GM23338 (cell line): ENCODE measurements around the gene SRGAP2B.
"Not testable (repeated sequence)": the region's sequence is repeated elsewhere in the genome, so short reads cannot be mapped to it uniquely, and the experiment has no call there.

Experiments
- CREB1 ChIP-seq: fragments of 250-450 bp; sonication (Bioruptor Pico); IDR thresholded peaks from 2 replicates; pipeline ENCODE4 v1.5.0; 2020; ENCODE audit warnings: low read depth, mild to moderate bottlenecking, moderate library complexity
- CTCF ChIP-seq, 2 experiments: fragments of 200-600 bp in 1 of 2; sonication (generic) in 1 of 2; conservative IDR thresholded peaks; 2 replicates each; pipeline versions ENCODE4 v1.5.1 to v1.6.1; 2016 to 2017; ENCODE audit warnings: antibody characterized with exemption in 2 of 2, low read depth in 2 of 2, mild to moderate bottlenecking in 2 of 2, moderate library complexity in 1 of 2
- EZH2 ChIP-seq: fragments of 200-600 bp; sonication (generic); IDR thresholded peaks from one replicate; pipeline ENCODE4 v1.8.0; 2017; ENCODE audit warnings: antibody characterized with exemption, mild to moderate bottlenecking, low read depth; ENCODE audit not compliant: unreplicated experiment
- EZH2phosphoT487 ChIP-seq: fragments of 200-600 bp; sonication (generic); IDR thresholded peaks from one replicate; pipeline ENCODE4 v1.8.1; 2018; ENCODE audit warnings: antibody characterized with exemption; ENCODE audit not compliant: unreplicated experiment
- JUNB ChIP-seq: IDR thresholded peaks from one replicate; pipeline ENCODE4 v1.6.1; 2016; ENCODE audit warnings: antibody characterized with exemption; ENCODE audit not compliant: unreplicated experiment
- NANOG ChIP-seq: IDR thresholded peaks from 2 replicates; pipeline ENCODE4 v1.6.1; 2016; ENCODE audit warnings: antibody characterized with exemption, borderline replicate concordance
- POLR2AphosphoS5 ChIP-seq: IDR thresholded peaks from 2 replicates; pipeline ENCODE4 v1.6.1; 2016; ENCODE audit warnings: antibody characterized with exemption, low read depth
- STAT1 ChIP-seq: IDR thresholded peaks from one replicate; pipeline ENCODE4 v1.6.1; 2016; ENCODE audit warnings: antibody characterized with exemption; ENCODE audit not compliant: unreplicated experiment
- ZNF114 ChIP-seq: fragments of 250-450 bp; sonication (Bioruptor Pico); IDR thresholded peaks from 2 replicates; pipeline ENCODE4 v1.5.0; 2020; ENCODE audit warnings: mild to moderate bottlenecking, moderate library complexity
- ZNF331 ChIP-seq: fragments of 250-450 bp; sonication (Bioruptor Pico); IDR thresholded peaks from 2 replicates; pipeline ENCODE4 v1.5.0; 2020; ENCODE audit warnings: low read depth, mild to moderate bottlenecking, moderate library complexity
- TF ChIP-seq, protein P1 (sequence below): IDR thresholded peaks from one replicate; pipeline ENCODE4 v1.6.1; 2018; ENCODE audit warnings: antibody characterized with exemption; ENCODE audit not compliant: unreplicated experiment
- TF ChIP-seq, protein P2 (sequence below): IDR thresholded peaks from 2 replicates; pipeline ENCODE4 v1.6.1; 2016; ENCODE audit warnings: antibody characterized with exemption

- not testable (repeated sequence) for TF ChIP-seq EZH2; CTCF (conservative IDR thresholded peaks at IDR 0.05; ENCODE audit: low read depth in 2 of 2); EZH2phosphoT487; CREB1 (CRISPR knock-in tag); ZNF114; POLR2AphosphoS5; JUNB; NANOG; ZNF331 (CRISPR knock-in tag); STAT1
- TF ChIP-seq, protein P1, sequence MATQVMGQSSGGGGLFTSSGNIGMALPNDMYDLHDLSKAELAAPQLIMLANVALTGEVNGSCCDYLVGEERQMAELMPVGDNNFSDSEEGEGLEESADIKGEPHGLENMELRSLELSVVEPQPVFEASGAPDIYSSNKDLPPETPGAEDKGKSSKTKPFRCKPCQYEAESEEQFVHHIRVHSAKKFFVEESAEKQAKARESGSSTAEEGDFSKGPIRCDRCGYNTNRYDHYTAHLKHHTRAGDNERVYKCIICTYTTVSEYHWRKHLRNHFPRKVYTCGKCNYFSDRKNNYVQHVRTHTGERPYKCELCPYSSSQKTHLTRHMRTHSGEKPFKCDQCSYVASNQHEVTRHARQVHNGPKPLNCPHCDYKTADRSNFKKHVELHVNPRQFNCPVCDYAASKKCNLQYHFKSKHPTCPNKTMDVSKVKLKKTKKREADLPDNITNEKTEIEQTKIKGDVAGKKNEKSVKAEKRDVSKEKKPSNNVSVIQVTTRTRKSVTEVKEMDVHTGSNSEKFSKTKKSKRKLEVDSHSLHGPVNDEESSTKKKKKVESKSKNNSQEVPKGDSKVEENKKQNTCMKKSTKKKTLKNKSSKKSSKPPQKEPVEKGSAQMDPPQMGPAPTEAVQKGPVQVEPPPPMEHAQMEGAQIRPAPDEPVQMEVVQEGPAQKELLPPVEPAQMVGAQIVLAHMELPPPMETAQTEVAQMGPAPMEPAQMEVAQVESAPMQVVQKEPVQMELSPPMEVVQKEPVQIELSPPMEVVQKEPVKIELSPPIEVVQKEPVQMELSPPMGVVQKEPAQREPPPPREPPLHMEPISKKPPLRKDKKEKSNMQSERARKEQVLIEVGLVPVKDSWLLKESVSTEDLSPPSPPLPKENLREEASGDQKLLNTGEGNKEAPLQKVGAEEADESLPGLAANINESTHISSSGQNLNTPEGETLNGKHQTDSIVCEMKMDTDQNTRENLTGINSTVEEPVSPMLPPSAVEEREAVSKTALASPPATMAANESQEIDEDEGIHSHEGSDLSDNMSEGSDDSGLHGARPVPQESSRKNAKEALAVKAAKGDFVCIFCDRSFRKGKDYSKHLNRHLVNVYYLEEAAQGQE = not testable (repeated sequence)
- TF ChIP-seq, protein P2, sequence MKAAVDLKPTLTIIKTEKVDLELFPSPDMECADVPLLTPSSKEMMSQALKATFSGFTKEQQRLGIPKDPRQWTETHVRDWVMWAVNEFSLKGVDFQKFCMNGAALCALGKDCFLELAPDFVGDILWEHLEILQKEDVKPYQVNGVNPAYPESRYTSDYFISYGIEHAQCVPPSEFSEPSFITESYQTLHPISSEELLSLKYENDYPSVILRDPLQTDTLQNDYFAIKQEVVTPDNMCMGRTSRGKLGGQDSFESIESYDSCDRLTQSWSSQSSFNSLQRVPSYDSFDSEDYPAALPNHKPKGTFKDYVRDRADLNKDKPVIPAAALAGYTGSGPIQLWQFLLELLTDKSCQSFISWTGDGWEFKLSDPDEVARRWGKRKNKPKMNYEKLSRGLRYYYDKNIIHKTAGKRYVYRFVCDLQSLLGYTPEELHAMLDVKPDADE = not testable (repeated sequence)
These were observed 32.0 kb upstream of the SRGAP2B start for GRCh38 chr1:145127144-145127543.
